Stimulated activated naive CD8-positive, alpha-beta T cell treated with anti-CD3 and anti-CD28 coated beads, Interleukin-15, Interleukin-2, amounts not matched to agents 100 ng/mL and 50 ng/mL, for 24 hours (primary cell): ENCODE data around the gene CHD5.

Experiments used
- H3K27ac Mint-ChIP-seq: one replicate; pipeline ENCODE4 v1.8.0; 2021; ENCODE audit warnings: mild to moderate bottlenecking, mixed read lengths
- H3K27me3 Mint-ChIP-seq: one replicate; pipeline ENCODE4 v1.8.0; 2021; ENCODE audit warnings: mixed read lengths
- H3K36me3 Mint-ChIP-seq: one replicate; pipeline ENCODE4 v1.8.0; 2021; ENCODE audit warnings: low read depth, mixed read lengths
- H3K4me1 Mint-ChIP-seq: one replicate; pipeline ENCODE4 v1.8.0; 2021; ENCODE audit warnings: low read depth, mixed read lengths
- H3K4me3 Mint-ChIP-seq: one replicate; pipeline ENCODE4 v1.8.0; 2021; ENCODE audit warnings: mild to moderate bottlenecking, mixed read lengths
- H3K9me3 Mint-ChIP-seq: one replicate; pipeline ENCODE4 v1.8.0; 2021; ENCODE audit warnings: mixed read lengths

Gene CHD5

DNA sequence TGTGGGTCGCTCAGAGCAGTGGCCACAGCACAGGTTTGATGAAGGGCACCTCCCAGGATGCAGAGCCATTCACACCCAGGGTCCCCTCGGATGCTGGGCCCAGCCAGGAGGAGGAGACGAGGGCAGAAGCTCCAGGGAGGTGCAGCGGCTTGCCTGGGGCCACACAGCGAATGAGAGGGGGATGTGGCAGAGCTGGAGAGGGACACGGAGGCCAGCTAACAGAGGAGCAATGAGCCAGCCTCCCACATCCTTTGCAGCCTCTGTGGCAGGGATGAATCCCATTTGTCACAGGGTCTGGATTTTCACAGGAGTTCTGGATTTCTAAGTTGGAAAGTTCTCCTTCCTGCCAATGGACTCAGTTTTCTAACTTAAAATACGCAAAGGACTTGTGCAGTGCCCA is 35.9 kb downstream of the CHD5 start:
- Mint-ChIP-seq H3K4me1 (peaks cover 5% of the 10 kb centered on the region), H3K27ac (no peak overlapping the region)

DNA sequence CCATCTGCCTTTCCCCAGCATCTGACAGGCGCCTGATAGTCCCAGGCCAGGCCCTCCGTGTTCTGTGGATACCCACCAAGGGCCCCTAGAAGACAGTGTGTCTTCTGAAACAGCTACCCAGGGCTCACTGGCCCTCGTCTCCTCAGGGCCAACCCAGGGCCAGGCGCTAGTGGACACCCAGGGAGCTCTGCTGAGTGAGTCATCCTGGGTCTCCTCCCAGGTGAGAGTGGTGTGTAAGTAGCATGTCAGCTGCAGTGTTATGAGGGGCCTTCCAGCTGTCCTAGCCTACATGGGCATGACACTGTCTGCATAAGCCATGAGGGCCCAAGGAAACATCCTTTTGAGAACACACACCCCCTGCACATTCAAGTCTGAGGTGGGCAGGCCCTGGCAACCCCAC is 36.7 kb downstream of the CHD5 start:
- H3K4me3 Mint-ChIP-seq = no peak overlapping the region

More for the DNA sequence above, 35.9 kb downstream of the CHD5 start:
- Mint-ChIP-seq H3K9me3 (no peaks in the 10 kb centered on the region), H3K27me3 (peaks cover 7% of the 10 kb centered on the region), H3K36me3 (no peaks in the 10 kb centered on the region), H3K4me3 (no peak overlapping the region)

DNA sequence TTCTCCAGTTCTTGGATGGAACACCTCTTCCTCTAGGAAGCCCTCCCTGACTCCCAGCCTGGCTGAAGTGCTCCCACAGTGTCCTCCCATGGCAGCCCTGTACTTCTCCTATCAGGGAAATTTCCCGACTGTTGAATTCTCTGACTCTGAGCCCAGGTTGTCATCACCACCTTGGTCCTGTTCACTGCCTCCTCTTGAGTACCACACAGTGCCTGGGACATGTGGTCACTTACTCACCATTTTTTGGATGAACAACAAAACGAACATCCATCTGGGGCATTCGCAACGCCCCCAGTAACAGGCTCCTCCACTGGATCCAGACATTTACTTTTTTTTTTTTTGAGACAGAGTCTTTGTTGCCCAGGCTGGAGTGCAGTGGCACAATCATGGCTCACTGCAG is 37.4 kb downstream of the CHD5 start:
- no peak overlapping the region for H3K4me3 Mint-ChIP-seq
- no peak overlapping the region for H3K27ac Mint-ChIP-seq
- no peaks in the 10 kb centered on the region for H3K36me3 Mint-ChIP-seq
- no peaks in the 10 kb centered on the region for H3K4me1 Mint-ChIP-seq
- no peaks in the 10 kb centered on the region for H3K9me3 Mint-ChIP-seq
- H3K27me3 Mint-ChIP-seq = peaks cover 8% of the 10 kb centered on the region

More for the DNA sequence above, 36.7 kb downstream of the CHD5 start:
- no peaks in the 10 kb centered on the region for H3K9me3 Mint-ChIP-seq
- H3K36me3 Mint-ChIP-seq = no peaks in the 10 kb centered on the region
- peaks cover 3% of the 10 kb centered on the region for H3K4me1 Mint-ChIP-seq
- H3K27ac Mint-ChIP-seq = no peak overlapping the region
- peaks cover 11% of the 10 kb centered on the region for H3K27me3 Mint-ChIP-seq

DNA sequence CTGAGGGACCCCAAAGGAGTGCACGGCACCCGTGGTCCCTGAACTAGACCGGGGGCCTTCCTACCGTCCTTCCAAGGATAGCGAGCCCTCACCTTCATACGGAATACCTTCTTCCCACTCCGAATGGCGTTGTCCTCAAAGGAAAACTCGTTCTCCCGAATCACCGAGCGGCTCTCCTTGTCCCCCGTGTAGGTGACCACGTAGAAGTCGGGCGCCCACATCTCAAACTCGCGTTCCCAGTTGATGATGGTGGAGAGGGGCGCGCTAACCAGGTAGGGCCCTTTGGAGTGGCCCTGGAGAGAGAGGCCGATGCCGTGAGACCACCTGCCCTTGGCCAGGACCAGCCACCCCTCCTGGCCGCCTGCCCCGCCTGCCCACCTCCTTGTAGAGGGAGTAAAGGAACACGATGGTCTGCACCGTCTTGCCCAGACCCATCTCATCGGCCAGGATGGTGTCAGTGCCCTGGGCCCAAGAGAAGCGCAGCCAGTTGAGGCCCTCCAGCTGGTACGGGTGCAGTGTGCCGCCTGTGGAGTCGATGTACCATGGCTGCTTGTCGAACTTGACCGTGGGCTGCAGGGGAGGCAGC is 38.0 kb downstream of the CHD5 start:
- Mint-ChIP-seq H3K36me3 (no peaks in the 10 kb centered on the region), H3K4me1 (no peaks in the 10 kb centered on the region), H3K27me3 (peaks cover 8% of the 10 kb centered on the region)

DNA sequence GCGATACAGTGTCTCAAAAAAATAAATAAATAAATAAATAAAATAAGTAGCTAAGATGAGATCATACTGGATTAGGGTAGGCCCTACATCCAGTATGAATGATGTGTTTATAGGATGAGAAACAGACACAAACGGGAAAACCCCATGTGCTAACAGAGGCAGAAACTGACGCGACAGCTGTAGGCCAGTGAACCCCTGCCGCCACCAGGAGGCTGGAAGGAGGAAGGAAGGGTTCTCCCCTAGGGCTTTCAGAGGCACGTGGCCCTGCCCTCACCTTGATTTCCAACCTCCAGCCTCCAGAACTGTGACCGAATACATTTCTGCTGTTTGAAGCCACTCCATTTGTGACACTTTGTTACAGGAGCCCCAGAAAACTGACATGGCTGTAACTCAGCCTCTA is 38.5 kb downstream of the CHD5 start:
- Mint-ChIP-seq H3K36me3 (no peaks in the 10 kb centered on the region), H3K4me3 (no peak overlapping the region), H3K27ac (no peak overlapping the region), H3K27me3 (peaks cover 8% of the 10 kb centered on the region), H3K4me1 (no peaks in the 10 kb centered on the region), H3K9me3 (no peaks in the 10 kb centered on the region)

More for the DNA sequence above, 38.0 kb downstream of the CHD5 start:
- Mint-ChIP-seq H3K27ac (no peak overlapping the region), H3K4me3 (no peak overlapping the region), H3K9me3 (no peaks in the 10 kb centered on the region)

DNA sequence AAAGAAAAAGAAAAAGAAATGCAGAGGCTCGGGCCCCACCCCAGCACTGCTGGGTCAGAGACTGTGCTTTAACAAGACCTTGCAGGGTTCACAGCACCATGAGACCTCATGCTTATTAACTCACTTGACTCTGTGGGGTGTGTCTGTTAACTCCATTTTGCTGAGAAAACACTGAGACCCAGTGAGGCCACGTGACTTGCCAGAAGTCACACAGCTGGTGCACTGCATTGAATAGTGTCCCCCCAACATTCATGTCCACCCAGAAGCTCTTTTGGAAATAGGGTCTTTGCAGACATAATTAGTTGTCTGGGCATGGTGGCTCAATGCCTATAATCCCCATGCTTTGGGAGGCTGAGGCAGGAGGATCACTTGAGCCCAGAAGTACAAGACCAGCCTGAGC is 39.7 kb downstream of the CHD5 start:
- Mint-ChIP-seq H3K27me3 (peaks cover 8% of the 10 kb centered on the region), H3K4me3 (no peak overlapping the region), H3K4me1 (no peaks in the 10 kb centered on the region), H3K9me3 (no peaks in the 10 kb centered on the region), H3K27ac (no peak overlapping the region), H3K36me3 (no peaks in the 10 kb centered on the region)

DNA sequence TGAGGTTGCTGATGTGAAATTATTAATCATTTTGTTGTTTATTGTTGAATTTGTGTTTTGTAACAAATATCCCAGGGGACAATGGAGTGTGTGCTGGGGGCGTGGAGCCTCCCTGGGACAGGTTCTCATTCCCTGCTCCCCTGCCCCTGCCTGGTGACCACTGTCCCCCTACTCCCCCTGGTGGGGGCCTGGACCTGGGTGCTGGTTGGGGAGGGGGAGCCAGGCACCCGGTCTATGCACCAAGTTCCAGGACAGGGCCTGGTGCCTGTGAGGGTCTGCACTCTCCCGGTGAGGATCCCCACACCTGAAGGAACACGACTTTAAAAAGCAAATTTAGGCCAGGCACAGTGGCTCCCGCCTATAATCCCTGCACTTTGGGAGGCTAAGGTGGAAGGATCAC is 42.4 kb downstream of the CHD5 start:
- Mint-ChIP-seq H3K9me3 (peaks cover under 1% of the 10 kb centered on the region), H3K4me1 (no peaks in the 10 kb centered on the region), H3K27ac (no peak overlapping the region), H3K36me3 (no peaks in the 10 kb centered on the region), H3K4me3 (no peak overlapping the region), H3K27me3 (peaks cover 8% of the 10 kb centered on the region)

DNA sequence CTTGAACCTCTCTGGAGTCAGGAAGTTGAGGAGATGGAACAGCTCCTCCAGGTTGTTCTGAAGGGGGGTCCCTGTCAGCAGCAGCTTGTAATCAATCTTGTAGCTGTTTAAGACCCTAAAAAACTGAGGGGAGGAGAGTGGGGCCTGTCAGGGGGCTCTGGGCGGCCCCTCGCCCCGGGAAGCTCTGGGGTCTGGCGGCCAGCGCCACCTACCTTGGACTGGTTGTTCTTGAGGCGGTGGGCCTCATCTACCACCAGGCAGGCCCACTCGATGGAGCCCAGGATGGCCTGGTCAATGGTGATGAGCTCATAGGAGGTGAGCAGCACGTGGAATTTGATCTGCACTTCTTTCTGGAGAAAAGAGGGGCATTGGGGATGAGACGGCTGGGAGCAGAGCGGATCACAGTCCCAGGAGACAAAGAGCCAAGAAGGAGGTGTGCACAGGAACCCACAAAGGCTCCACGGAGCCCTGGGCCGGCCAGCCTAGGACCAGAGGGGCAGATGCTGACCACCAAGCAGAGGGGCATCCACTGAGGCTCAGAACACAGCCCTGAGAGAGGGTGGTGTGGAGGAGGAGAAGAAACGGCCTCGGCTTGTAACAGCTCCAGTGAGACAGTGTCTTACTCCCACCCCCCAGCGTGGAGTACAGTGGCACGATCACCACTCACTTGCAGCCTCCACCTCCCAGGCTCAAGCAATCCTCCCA is 43.5 kb downstream of the CHD5 start:
- Mint-ChIP-seq H3K27ac (no peak overlapping the region), H3K27me3 (peaks cover 8% of the 10 kb centered on the region), H3K4me1 (no peaks in the 10 kb centered on the region), H3K4me3 (no peak overlapping the region), H3K36me3 (no peaks in the 10 kb centered on the region), H3K9me3 (peaks cover 10% of the 10 kb centered on the region)

DNA sequence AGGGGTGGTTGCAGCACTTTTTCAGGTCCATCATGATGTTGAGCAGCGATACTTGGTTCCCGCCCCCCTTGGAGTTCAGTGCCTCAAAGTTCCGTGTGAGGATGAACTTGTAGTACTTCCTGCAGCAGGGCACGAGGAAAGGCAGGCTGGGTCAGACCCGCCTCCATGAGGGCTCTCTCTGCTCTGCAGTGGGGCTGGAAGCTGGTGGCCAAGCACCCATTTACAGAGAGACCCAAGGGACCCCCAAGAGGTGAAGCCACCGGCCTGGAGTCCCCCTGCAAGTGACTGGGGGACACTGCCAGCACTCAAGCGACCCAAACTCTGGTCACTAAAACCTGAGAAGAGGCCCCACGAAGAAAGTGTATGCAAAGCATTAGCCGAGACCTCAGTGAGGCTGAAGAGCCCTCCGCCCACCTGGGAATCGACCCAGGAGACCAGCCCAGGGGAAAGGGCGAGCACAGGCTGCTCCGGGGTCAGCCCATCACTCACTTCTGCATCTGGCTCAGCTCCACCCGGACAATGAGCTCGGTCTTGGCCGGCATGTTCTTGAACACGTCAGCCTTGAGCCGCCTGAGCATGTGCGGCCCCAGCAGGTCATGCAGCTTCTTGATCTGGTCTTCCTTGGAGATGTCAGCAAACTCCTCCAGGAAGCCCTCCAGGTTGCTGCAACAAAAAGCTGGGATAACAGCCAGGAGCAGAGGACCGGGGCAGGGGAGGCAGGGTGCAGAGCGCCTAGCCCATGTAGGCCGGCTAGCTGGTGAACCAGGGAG is 45.2 kb downstream of the CHD5 start:
- Mint-ChIP-seq H3K9me3 (peaks cover 10% of the 10 kb centered on the region), H3K27me3 (peaks cover 8% of the 10 kb centered on the region), H3K4me3 (no peak overlapping the region), H3K27ac (no peak overlapping the region), H3K4me1 (no peaks in the 10 kb centered on the region), H3K36me3 (no peaks in the 10 kb centered on the region)

DNA sequence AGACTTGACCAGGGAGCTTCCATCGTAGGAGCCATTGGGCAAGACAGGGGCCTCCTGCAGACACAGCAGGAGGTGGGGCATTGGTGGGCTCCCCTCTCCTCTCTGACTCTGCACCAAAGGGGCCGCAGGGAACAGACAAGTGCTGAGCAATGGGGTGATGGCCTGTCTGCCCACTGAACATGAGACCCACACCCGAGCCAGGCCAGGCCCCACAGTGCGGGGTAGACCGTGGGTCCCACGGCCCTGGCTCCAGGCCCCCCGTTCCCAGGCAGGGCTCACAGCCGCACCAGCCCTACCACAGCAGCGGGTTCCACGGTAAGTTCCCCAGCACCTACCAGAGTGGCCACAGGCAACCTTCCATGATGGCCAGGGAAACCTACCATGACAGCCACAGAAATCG is 45.9 kb downstream of the CHD5 start:
- peaks cover 8% of the 10 kb centered on the region for H3K27me3 Mint-ChIP-seq
- no peak overlapping the region for H3K4me3 Mint-ChIP-seq
- peaks cover 10% of the 10 kb centered on the region for H3K9me3 Mint-ChIP-seq
- H3K36me3 Mint-ChIP-seq = no peaks in the 10 kb centered on the region
- no peak overlapping the region for H3K27ac Mint-ChIP-seq
- no peaks in the 10 kb centered on the region for H3K4me1 Mint-ChIP-seq

DNA sequence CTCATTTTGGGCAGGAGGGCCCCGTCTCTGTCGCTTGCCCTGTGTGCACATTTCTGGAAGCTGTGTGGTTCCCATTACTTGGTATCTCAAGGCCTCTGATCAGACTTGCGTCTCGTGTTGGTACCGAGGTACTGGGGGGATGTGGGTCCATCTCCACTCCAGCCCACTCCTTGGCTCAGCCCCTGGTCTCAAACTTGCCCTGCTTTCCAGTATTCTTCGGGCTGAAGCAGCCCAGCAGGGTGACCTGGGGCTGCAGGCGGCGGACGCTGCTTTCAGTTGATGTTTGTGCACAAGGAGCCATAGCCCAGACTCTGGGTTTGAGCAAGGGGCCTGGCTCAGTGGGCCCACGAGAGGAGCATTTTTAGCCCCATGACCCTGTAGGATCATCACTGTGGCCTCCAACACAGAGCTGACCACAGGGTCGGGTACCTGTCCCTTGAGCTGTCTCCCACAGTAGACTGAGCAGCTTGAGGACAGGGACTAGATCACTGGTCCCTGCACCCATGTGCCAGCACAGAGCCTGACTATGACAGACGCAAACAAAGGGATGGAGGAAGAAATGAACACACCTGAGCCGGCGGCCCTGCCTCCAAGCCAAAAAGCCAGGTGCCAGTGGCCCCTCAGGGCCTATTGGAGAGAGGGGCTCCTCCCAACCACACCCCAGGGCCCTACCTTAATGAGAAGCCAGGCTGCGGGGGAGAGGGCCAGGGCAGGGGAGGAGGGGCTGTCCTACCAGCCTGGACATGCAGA is 46.8 kb downstream of the CHD5 start:
- Mint-ChIP-seq H3K36me3 (no peaks in the 10 kb centered on the region), H3K4me3 (no peak overlapping the region)

DNA sequence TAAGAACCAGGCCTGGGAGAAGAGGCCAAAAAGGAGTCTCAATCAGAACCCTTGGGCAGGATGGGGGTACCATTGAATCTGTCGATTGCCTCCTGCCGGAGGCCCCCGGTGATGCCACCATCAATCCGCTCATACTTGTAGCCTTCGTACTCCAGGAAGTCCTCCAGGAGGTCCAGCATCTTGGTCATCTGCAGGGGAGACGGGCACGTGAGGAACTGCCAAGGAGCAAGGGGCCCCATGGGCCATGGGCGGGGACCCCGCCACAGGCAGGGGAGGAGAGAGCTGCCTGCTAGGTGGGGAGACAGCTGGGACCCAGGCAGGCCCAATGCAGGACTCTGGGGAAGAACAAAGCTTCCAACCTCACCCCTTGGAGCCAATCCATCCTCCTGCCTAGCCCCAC is 48.6 kb downstream of the CHD5 start:
- Mint-ChIP-seq H3K27ac (no peak overlapping the region), H3K36me3 (no peaks in the 10 kb centered on the region), H3K27me3 (peaks cover 4% of the 10 kb centered on the region), H3K4me3 (no peak overlapping the region), H3K9me3 (peaks cover 10% of the 10 kb centered on the region), H3K4me1 (peaks cover 4% of the 10 kb centered on the region)

More for the DNA sequence above, 46.8 kb downstream of the CHD5 start:
- H3K9me3 Mint-ChIP-seq = peaks cover 10% of the 10 kb centered on the region
- H3K27ac Mint-ChIP-seq = no peak overlapping the region
- no peaks in the 10 kb centered on the region for H3K4me1 Mint-ChIP-seq
- H3K27me3 Mint-ChIP-seq = peaks cover 2% of the 10 kb centered on the region

DNA sequence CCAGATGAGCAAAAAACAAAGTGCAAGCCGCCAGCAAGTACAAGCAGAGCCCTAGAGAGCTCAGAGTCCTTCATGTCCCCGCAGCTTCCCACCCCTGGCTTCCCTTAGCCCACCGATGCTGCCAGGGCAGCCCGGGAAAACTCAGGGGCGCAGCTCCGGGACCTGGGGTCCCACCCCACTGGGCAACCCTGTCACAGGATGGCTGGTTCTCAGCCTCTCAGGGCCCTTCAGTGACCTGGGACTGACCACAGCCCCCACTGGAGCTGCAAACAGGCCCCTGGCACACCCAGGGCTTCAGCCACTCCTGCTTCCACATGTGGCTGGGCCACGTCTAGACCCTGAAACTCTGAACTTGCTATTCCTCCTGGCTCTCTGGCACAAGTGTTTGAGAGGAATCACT is 49.5 kb downstream of the CHD5 start:
- Mint-ChIP-seq H3K4me1 (peaks cover 4% of the 10 kb centered on the region), H3K9me3 (peaks cover 10% of the 10 kb centered on the region), H3K27ac (no peak overlapping the region), H3K27me3 (peaks cover 4% of the 10 kb centered on the region), H3K36me3 (no peaks in the 10 kb centered on the region), H3K4me3 (no peak overlapping the region)

DNA sequence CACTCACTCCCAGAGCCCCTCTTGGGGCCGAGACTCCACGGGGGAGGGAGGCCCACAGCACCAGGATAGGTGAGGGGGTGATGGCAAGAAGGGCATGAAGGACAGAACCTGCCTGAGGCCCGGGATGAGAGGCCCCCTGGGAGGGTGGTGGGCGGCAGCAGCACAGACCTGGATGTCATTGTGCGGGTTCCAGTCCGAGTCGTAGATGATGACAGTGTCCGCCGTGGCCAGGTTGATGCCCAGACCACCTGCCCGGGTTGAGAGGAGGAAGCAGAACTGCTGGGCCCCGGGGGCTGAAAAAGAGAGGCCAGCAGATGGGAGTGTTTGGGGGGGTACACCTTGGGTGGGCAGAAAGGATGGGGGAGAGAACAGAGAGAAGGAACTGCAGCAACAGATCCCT is 50.1 kb downstream of the CHD5 start:
- H3K4me1 Mint-ChIP-seq = peaks cover 4% of the 10 kb centered on the region
- H3K4me3 Mint-ChIP-seq = no peak overlapping the region
- H3K36me3 Mint-ChIP-seq = no peaks in the 10 kb centered on the region
- H3K27ac Mint-ChIP-seq = no peak overlapping the region
- peaks cover 10% of the 10 kb centered on the region for H3K9me3 Mint-ChIP-seq
- H3K27me3 Mint-ChIP-seq = peaks cover 4% of the 10 kb centered on the region

DNA sequence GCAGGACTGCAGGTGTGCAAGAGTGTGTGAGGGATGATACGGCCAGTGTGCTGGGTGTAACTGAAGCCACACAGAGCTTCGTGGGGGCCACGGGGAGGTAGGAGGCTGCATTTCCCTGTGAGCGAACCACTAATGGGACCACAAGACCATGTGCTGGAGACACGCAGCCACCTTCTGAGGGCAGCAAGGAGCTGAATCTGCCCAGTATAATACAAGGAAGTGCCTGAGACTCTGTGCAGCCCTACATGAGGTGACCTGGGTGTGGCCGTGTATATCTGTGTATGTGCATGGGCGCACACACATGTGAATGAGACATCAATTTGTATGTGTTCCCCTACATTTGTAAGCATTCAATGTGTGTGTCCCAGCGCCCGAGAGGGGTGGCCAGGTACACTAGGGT is 50.8 kb downstream of the CHD5 start:
- Mint-ChIP-seq H3K4me1 (peaks cover 4% of the 10 kb centered on the region), H3K27me3 (peaks cover 4% of the 10 kb centered on the region), H3K36me3 (no peaks in the 10 kb centered on the region), H3K9me3 (peaks cover 10% of the 10 kb centered on the region), H3K27ac (no peak overlapping the region), H3K4me3 (no peak overlapping the region)
